HCT116 (cell line): Measurements from ENCODE around the gene NFXL1. TPM values are rescaled to one million over a fixed set of nuclear protein-coding genes. Genes with fewer than 3 reads are reported as not detected.

Experiments
- ATAC-seq: fragments of 200-7000 bp; cut with Tn5 transposase; 2 replicates; pipeline ENCODE4 v1.9.1; 2020; ENCODE audit warnings: mild to moderate bottlenecking, moderate library complexity
- BruUV-seq: library from RNA; stranded (reverse); fragments of 400-500 nt; replicated peaks from 2 replicates; lab custom pipeline; 2021; lab: Mats Ljungman, UMichigan
- CTCF ChIA-PET: fragments of 300-600 bp; sonication (Branson Sonifier 250); formaldehyde crosslinking; loops from one replicate; lab custom pipeline; 2021; ENCODE audit warnings: antibody characterized with exemption; lab: Charles Lee
- POLR2A ChIA-PET: fragments of 300-600, 350-600 bp; sonication (Branson Sonifier 250); formaldehyde crosslinking; loops from one replicate; lab custom pipeline; 2021; ENCODE audit warnings: antibody characterized with exemption; lab: Charles Lee
- RAD21 ChIA-PET, 2 experiments: fragments of 300-600 bp; sonication (Branson Sonifier 250); formaldehyde crosslinking; loops; one replicate each; lab custom pipeline; 2023; ENCODE audit warnings: low total read pairs in 2 of 2; ENCODE audit not compliant: uncharacterized antibody in 2 of 2, unreplicated experiment in 2 of 2, low non-redundant PET in 1 of 2; lab: Charles Lee
- DNase-seq: peaks from one replicate; pipeline ENCODE4 v3.0.0-alpha.2; 2010; ENCODE audit warnings: low read depth, low spot score
- H2AFZ ChIP-seq: fragments of 200-600 bp; shearing (Covaris generic), sonication (generic); 2 replicates; pipeline ENCODE4 v1.6.1; 2017; ENCODE audit warnings: low read depth, mixed run types, mixed read lengths, antibody characterized with exemption, low read length; ENCODE audit not compliant: poor library complexity, severe bottlenecking
- H3K27ac ChIP-seq: 2 replicates; pipeline ENCODE4 v1.5.1; 2012; ENCODE audit warnings: low read depth, low read length
- H3K27me3 ChIP-seq: fragments of 200-600 bp; sonication (generic); 2 replicates; pipeline ENCODE4 v1.6.1; 2016; ENCODE audit warnings: mixed run types, low read length, mixed read lengths; ENCODE audit not compliant: insufficient read depth
- H3K36me3 ChIP-seq, 2 experiments: fragments of 200-500 bp in 1 of 2; fragments of 200-600 bp in 1 of 2; sonication (Bioruptor generic) in 1 of 2; sonication (generic) in 1 of 2; 2 replicates each; pipeline versions ENCODE4 v1.5.1 to v1.6.1; 2014 to 2016; ENCODE audit warnings: low read length in 2 of 2, inconsistent platforms in 1 of 2, mixed read lengths in 1 of 2, mixed run types in 1 of 2; ENCODE audit not compliant: insufficient read depth in 2 of 2, control insufficient read depth in 1 of 2
- H3K4me1 ChIP-seq, 2 experiments: fragments of 200-600 bp in 1 of 2; sonication (generic) in 1 of 2; 2 replicates each; pipeline versions ENCODE4 v1.5.1 to v1.6.1; 2012 to 2017; ENCODE audit warnings: low read length in 2 of 2, inconsistent platforms in 1 of 2, mild to moderate bottlenecking in 1 of 2, mixed read lengths in 1 of 2, mixed run types in 1 of 2, moderate library complexity in 1 of 2; ENCODE audit not compliant: insufficient read depth in 2 of 2, control insufficient read depth in 1 of 2
- H3K4me2 ChIP-seq: fragments of 200-600 bp; sonication (generic); 2 replicates; pipeline ENCODE4 v1.6.1; 2017; ENCODE audit warnings: mixed run types, low read length, mixed read lengths
- H3K4me3 ChIP-seq, 2 experiments: fragments of 200-600 bp in 1 of 2; sonication (generic) in 1 of 2; replicated peaks in 1 of 2; 2 replicates each; pipeline ENCODE4 v1.5.1; 2011 to 2016; ENCODE audit warnings: low read length in 2 of 2, control low read depth in 1 of 2, low read depth in 1 of 2, mild to moderate bottlenecking in 1 of 2, mixed read lengths in 1 of 2, mixed run types in 1 of 2
- H3K79me2 ChIP-seq: fragments of 200-600 bp; sonication (generic); 2 replicates; pipeline ENCODE4 v1.6.1; 2017; ENCODE audit warnings: mild to moderate bottlenecking, mixed run types, low read length, moderate library complexity, mixed read lengths; ENCODE audit not compliant: insufficient read depth
- H3K9ac ChIP-seq: fragments of 200-600 bp; sonication (generic); 2 replicates; pipeline ENCODE4 v1.6.1; 2016; ENCODE audit warnings: low read length, mixed read lengths
- H3K9me2 ChIP-seq: fragments of 200-600 bp; sonication (generic), shearing (Covaris generic); 2 replicates; pipeline ENCODE4 v1.6.1; 2017; ENCODE audit warnings: mixed run types, mild to moderate bottlenecking, moderate library complexity; ENCODE audit not compliant: insufficient read depth
- H3K9me3 ChIP-seq, 2 experiments: fragments of 200-500 bp in 1 of 2; fragments of 200-600 bp in 1 of 2; sonication (Bioruptor generic) in 1 of 2; sonication (generic) in 1 of 2; 2 replicates each; pipeline ENCODE4 v1.6.1; 2014 to 2017; ENCODE audit warnings: low read length in 2 of 2, mixed read lengths in 2 of 2, inconsistent platforms in 1 of 2, low read depth in 1 of 2, mild to moderate bottlenecking in 1 of 2, mixed run types in 1 of 2, moderate library complexity in 1 of 2; ENCODE audit not compliant: control insufficient read depth in 1 of 2, insufficient read depth in 1 of 2
- H4K20me1 ChIP-seq: fragments of 200-600 bp; sonication (generic), shearing (Covaris generic); 2 replicates; pipeline ENCODE4 v1.6.1; 2017; ENCODE audit warnings: mixed run types, mild to moderate bottlenecking, moderate library complexity; ENCODE audit not compliant: insufficient read depth
- EGR1 ChIP-seq: IDR thresholded peaks from 2 replicates; pipeline ENCODE4 v1.6.1; 2012; ENCODE audit warnings: low read depth
- JUND ChIP-seq: IDR thresholded peaks from 2 replicates; pipeline ENCODE4 v1.6.1; 2012
- REST ChIP-seq: IDR thresholded peaks from 2 replicates; pipeline ENCODE4 v1.6.1; 2012; ENCODE audit warnings: low read depth
- ZBTB33 ChIP-seq: IDR thresholded peaks from 2 replicates; pipeline ENCODE4 v1.6.1; 2011; ENCODE audit warnings: mild to moderate bottlenecking, low read length, moderate library complexity; ENCODE audit not compliant: insufficient replicate concordance; ENCODE audit errors: extremely low read depth
- intact Hi-C: fragments of 100-400 bp; cut with micrococcal nuclease; formaldehyde crosslinking; loops from 2 replicates; pipeline ENCODE4 v1.10.0; 2022
- total RNA-seq: library from RNA; stranded (reverse); gene quantifications from one replicate; pipeline ENCODE4 v1.2.1, GENCODE V29; 2021; ENCODE audit not compliant: unreplicated experiment

NFXL1 gene
- total RNA-seq, 1 experiment from 2014 or later: 26.8 TPM

GRCh38 chr4:47842985-47843384 lies 71.4 kb downstream of the NFXL1 start:
- Histone ChIP-seq H3K4me1 (no peaks in the 10 kb centered on the region), H3K4me2 (no peak overlapping the region), H2AFZ (no peak overlapping the region), H3K9me3 (no peaks in the 10 kb centered on the region), H3K27me3 (no peaks in the 10 kb centered on the region), H3K9ac (no peak overlapping the region), H3K27ac (no peak overlapping the region), H3K79me2 (no peaks in the 10 kb centered on the region), H4K20me1 (no peaks in the 10 kb centered on the region), H3K9me2 (no peaks in the 10 kb centered on the region; the same call in 1 of the 2 replicates), H3K4me3 (no peak overlapping the region), H3K36me3 (peaks cover 7 to 16% of the 10 kb centered on the region in 2 experiments; a peak in 2 of 4 replicates)
- no TSS peak for BruUV-seq
- POLR2A ChIA-PET: no interaction called here
- CTCF ChIA-PET: no interaction called here
- DNase-seq (no peak), ATAC-seq (no peak)
- intact Hi-C loops: no loop called here
- TF ChIP-seq EGR1: no peak
- TF ChIP-seq ZBTB33: no peak
- TF ChIP-seq JUND: no peak
- TF ChIP-seq REST: no peak
- RAD21 ChIA-PET: no interaction called here
